Mesodermal cell (in vitro differentiated cells): ENCODE results near the gene HLA-DRB1.
"Not testable (repeated sequence)": the region's sequence is repeated elsewhere in the genome, so short reads cannot be mapped to it uniquely, and the experiment has no call there.

ENCODE experiments used
- H3K27ac ChIP-seq: 2 replicates; pipeline ENCODE4 v1.7.0; 2013; ENCODE audit warnings: mild to moderate bottlenecking, low read depth, low read length, moderate library complexity; ENCODE audit not compliant: severe bottlenecking
- H3K36me3 ChIP-seq: 2 replicates; pipeline ENCODE4 v1.7.1; 2013; ENCODE audit warnings: mild to moderate bottlenecking, low read length, moderate library complexity; ENCODE audit not compliant: control insufficient read depth, insufficient read depth
- H3K4me1 ChIP-seq: one replicate; pipeline ENCODE4 v1.7.1; 2013; ENCODE audit warnings: mild to moderate bottlenecking, low read length; ENCODE audit not compliant: insufficient read depth, control insufficient read depth, poor library complexity, severe bottlenecking
- H3K4me3 ChIP-seq: 2 replicates; pipeline ENCODE4 v1.7.0; 2013; ENCODE audit warnings: low read length, control low read depth, mild to moderate bottlenecking; ENCODE audit not compliant: insufficient read depth, poor library complexity, severe bottlenecking; ENCODE audit errors: extremely low read depth
- H3K9me3 ChIP-seq: 2 replicates; pipeline ENCODE4 v1.7.1; 2013; ENCODE audit warnings: mild to moderate bottlenecking, low read length, moderate library complexity; ENCODE audit not compliant: control insufficient read depth
- WGBS, 2 experiments: methylation state at CpG; one replicate each; pipeline ENCODE4 v1.1.5; 2013; ENCODE audit warnings: missing lambda C conversion rate in 2 of 2; ENCODE audit not compliant: insufficient coverage in 2 of 2; 5-methylcytosine and 5-hydroxymethylcytosine counted together

The HLA-DRB1 gene

GRCh38 chr6:32608362-32608761, 18.7 kb upstream of the HLA-DRB1 start:
- 60 to 100% methylated on average over 1 of the region's 3 CpGs for WGBS, 2 experiments
- H3K9me3 ChIP-seq: no peaks in the 10 kb centered on the region
- H3K4me1 ChIP-seq: no peaks in the 10 kb centered on the region

GRCh38 chr6:32607988-32608298, 18.3 kb upstream of the HLA-DRB1 start:
- Histone ChIP-seq H3K4me1 (no peaks in the 10 kb centered on the region), H3K36me3 (no peaks in the 10 kb centered on the region), H3K4me3 (no peak overlapping the region), H3K9me3 (no peaks in the 10 kb centered on the region), H3K27ac (no peak overlapping the region)
- WGBS, 2 experiments: 40 to 80% methylated on average over 1 of the region's 2 CpGs

More at GRCh38 chr6:32608362-32608761, 18.7 kb upstream of the HLA-DRB1 start:
- H3K4me3 ChIP-seq: no peak overlapping the region
- H3K36me3 ChIP-seq: no peaks in the 10 kb centered on the region
- no peak overlapping the region for H3K27ac ChIP-seq

GRCh38 chr6:32607263-32607987, 17.8 kb upstream of the HLA-DRB1 start:
- H3K4me3 ChIP-seq: no peak overlapping the region
- WGBS, 2 experiments: 67 to 83% methylated on average over 2 of the region's 4 CpGs
- no peaks in the 10 kb centered on the region for H3K4me1 ChIP-seq
- H3K9me3 ChIP-seq: no peaks in the 10 kb centered on the region
- H3K27ac ChIP-seq: no peak overlapping the region
- H3K36me3 ChIP-seq: no peaks in the 10 kb centered on the region

GRCh38 chr6:32604434-32604877, 14.8 kb upstream of the HLA-DRB1 start:
- H3K27ac ChIP-seq: no peak overlapping the region
- WGBS, 2 experiments: no CpG with 5 or more reads among the region's 3 CpGs
- no peaks in the 10 kb centered on the region for H3K4me1 ChIP-seq
- H3K36me3 ChIP-seq: no peaks in the 10 kb centered on the region
- H3K4me3 ChIP-seq: no peak overlapping the region
- no peaks in the 10 kb centered on the region for H3K9me3 ChIP-seq

GRCh38 chr6:32603888-32604287, 14.2 kb upstream of the HLA-DRB1 start:
- Histone ChIP-seq H3K4me1 (no peaks in the 10 kb centered on the region), H3K9me3 (no peaks in the 10 kb centered on the region), H3K4me3 (no peak overlapping the region), H3K36me3 (no peaks in the 10 kb centered on the region), H3K27ac (no peak overlapping the region)
- WGBS, 2 experiments: 4 to 26% methylated on average over 3 of the region's 3 CpGs

- Histone ChIP-seq H3K27ac (no peak overlapping the region), H3K9me3 (peaks cover 3% of the 10 kb centered on the region), H3K36me3 (no peaks in the 10 kb centered on the region), H3K4me1 (no peaks in the 10 kb centered on the region), H3K4me3 (no peak overlapping the region)
- 60 to 79% methylated on average over 2 of the region's 5 CpGs for WGBS, 2 experiments
These were observed 13.6 kb upstream of the HLA-DRB1 start for GRCh38 chr6:32603222-32603621.

GRCh38 chr6:32602383-32602782, 12.7 kb upstream of the HLA-DRB1 start:
- H3K36me3 ChIP-seq: no peaks in the 10 kb centered on the region
- H3K4me3 ChIP-seq: no peak overlapping the region
- no peaks in the 10 kb centered on the region for H3K4me1 ChIP-seq
- no peak overlapping the region for H3K27ac ChIP-seq
- H3K9me3 ChIP-seq: peaks cover 3% of the 10 kb centered on the region
- WGBS, 2 experiments: 52 to 55% methylated on average over 3 of the region's 3 CpGs

- H3K27ac ChIP-seq: no peak overlapping the region
- H3K4me1 ChIP-seq: no peaks in the 10 kb centered on the region
- no peak overlapping the region for H3K4me3 ChIP-seq
- H3K9me3 ChIP-seq: peaks cover 3% of the 10 kb centered on the region
- H3K36me3 ChIP-seq: no peaks in the 10 kb centered on the region
These were observed 7.4 kb upstream of the HLA-DRB1 start for GRCh38 chr6:32597024-32597423.

GRCh38 chr6:32590713-32591112, 1.1 kb upstream of the HLA-DRB1 start:
- H3K4me1 ChIP-seq, H3K9me3 ChIP-seq, H3K36me3 ChIP-seq, H3K27ac ChIP-seq, H3K4me3 ChIP-seq: not testable (repeated sequence)
- WGBS, 2 experiments: 100% methylated on average over 1 of the region's 10 CpGs; no CpG with 5 or more reads in 1 of the 2 experiments

GRCh38 chr6:32588156-32588555, 1.5 kb downstream of the HLA-DRB1 start:
- no peaks in the 10 kb centered on the region for H3K9me3 ChIP-seq
- no peak overlapping the region for H3K4me3 ChIP-seq
- no peaks in the 10 kb centered on the region for H3K4me1 ChIP-seq
- no peaks in the 10 kb centered on the region for H3K36me3 ChIP-seq
- no CpG with 5 or more reads among the region's 2 CpGs for WGBS, 2 experiments
- no peak overlapping the region for H3K27ac ChIP-seq

- WGBS, 2 experiments: no CpG with 5 or more reads among the region's 2 CpGs
- no peaks in the 10 kb centered on the region for H3K36me3 ChIP-seq
- no peak overlapping the region for H3K27ac ChIP-seq
- H3K4me3 ChIP-seq: peak overlapping the region; percentile 33
- no peaks in the 10 kb centered on the region for H3K4me1 ChIP-seq
- H3K9me3 ChIP-seq: no peaks in the 10 kb centered on the region
These were observed 6.1 kb downstream of the HLA-DRB1 start for GRCh38 chr6:32583527-32583898.
